ENCODE data around the gene IGLL1.

IGLL1 gene

DNA sequence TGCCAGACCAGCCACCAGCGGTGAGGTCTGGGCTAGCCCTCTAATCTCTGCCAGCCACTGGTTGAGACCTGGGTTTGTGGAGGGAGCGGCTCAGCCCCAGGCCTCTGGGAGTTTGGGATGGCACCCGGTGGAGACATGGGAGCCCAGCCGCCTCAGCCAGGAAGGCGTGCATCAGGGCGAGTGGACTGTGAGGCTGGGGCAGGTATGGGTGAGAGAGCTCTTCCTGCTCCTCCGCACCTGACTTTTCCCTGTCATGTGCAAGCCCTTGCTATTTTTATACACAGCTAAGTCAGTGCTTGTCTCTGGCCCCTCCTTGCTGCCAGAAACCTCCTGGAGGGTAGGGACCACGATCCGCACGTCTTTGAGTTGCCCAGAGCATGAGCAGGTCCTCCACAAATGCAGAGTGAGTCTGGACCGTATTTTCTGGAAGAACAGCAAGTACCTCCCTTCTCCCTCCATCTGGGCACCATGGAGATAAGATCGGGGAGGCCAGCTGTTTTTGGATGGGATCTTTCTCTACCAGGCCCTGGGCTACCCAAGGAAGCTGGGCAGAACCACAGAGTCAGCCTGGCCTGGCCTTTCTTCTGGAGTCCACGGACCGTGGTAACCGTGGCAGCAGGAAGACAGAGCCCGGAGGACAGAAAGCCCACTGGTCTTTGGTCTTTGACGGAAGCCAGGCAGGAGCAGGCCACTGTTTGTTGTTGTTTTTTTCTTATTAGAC lies 53.3 kb downstream of the IGLL1 start:
- DNase-seq: no peak

DNA sequence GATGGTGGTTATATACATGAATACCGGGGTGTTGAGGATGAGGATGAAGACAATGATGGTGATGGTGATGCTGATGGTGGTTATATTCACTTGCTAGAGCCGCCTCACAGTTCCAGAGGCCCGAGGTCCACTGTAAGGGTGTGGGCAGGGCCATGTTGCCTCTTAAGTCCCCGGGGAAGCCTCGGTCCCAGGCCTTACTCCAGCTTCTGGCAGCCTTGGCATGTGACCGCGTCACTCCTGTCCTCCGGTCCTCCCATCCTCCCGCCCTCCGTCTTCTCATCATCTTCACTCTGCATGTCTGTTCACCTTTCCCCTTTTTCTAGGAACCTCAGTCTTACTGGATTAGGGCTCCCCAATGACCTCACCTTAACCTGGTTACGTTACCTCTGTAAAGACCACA lies 54.6 kb downstream of the IGLL1 start:
- no peak for DNase-seq

DNA sequence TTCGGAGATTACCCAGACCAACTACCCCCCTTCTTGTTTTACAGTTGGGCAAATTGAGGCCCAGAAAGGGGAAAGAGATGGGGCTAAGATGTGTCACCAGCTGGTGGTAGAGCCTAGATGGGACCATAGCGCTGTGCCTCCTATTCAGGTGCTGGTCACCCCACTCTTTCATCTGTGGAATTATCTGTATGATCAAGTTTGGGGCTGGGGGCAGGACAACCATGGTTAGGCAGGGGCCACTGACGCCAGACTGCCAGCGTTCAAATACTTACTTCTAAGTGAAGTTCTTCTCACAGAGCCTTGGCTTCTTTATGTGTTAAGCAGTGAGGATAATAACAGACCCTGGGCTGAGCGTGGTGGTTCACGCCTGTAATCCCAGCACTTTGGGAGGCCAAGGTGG lies 55.9 kb downstream of the IGLL1 start:
- no peak for DNase-seq

DNA sequence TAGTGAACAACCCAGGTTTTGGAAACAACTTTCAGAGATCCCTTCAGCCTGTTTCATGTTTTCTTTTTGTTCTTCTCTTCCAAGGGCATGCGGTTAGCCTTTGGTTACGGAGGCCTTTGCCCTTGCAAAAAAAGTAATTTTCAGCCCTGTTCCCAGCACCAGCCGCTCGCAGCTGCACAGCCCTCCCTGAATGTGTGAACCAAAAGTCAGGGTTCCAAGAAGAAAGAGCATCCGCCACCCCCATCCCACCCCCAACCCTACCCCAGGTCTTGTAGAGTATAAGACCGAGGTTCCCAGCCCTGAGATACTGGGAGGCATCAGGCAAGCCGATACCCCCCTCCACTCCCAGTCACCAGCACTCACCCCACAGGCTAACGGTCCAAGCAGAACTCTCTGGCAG lies 56.4 kb downstream of the IGLL1 start:
- no peak for DNase-seq
